GM10266 (cell line): ENCODE measurements around the gene CUL7.

Experiments used
- DNase-seq: peaks from one replicate; pipeline ENCODE4 v3.0.0; 2012; ENCODE audit errors: extremely low spot score
- TF ChIP-seq, protein P1 (sequence below): IDR thresholded peaks from 2 replicates; pipeline ENCODE4 v1.5.1; 2012; ENCODE audit warnings: mild to moderate bottlenecking, low read depth; ENCODE audit not compliant: control insufficient read depth, insufficient read depth; ENCODE audit errors: missing control alignments

CUL7 gene

DNA sequence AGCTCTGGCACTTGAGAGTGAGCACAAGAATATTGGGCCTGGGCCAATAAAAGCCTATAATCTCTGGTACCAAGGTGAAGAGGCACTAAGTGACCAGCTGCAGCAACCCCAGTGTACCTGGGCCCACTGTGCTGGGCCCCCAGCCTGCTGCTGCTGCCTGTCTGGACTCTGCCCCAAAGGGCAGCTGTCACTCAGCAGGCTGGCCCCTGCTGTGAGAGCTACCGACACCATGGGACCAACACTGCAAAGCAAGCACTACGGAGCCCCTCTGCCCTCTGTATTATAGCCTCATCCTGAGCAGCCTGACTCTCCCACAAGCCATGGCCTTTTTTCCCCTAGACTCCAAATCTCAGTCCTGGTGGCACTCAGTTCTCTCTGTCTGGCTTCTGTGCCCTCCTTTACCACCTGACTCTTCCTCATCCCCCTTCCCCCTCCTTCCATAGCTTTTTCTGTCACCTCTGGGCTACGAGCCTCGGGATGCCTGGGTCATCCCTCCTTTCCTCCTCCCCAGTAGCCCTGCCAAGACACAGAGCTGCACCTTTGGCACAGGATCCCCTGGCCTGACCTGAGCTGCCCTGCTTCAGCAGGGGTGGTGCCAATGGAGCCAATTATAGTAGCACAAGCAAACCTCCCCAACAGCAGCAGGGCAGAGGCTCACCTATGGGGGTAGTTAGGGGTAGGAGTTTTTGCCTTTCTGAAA is 18.0 kb downstream of the CUL7 start:
- no peak for DNase-seq
- TF ChIP-seq, protein P1, sequence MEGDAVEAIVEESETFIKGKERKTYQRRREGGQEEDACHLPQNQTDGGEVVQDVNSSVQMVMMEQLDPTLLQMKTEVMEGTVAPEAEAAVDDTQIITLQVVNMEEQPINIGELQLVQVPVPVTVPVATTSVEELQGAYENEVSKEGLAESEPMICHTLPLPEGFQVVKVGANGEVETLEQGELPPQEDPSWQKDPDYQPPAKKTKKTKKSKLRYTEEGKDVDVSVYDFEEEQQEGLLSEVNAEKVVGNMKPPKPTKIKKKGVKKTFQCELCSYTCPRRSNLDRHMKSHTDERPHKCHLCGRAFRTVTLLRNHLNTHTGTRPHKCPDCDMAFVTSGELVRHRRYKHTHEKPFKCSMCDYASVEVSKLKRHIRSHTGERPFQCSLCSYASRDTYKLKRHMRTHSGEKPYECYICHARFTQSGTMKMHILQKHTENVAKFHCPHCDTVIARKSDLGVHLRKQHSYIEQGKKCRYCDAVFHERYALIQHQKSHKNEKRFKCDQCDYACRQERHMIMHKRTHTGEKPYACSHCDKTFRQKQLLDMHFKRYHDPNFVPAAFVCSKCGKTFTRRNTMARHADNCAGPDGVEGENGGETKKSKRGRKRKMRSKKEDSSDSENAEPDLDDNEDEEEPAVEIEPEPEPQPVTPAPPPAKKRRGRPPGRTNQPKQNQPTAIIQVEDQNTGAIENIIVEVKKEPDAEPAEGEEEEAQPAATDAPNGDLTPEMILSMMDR = no peak

GRCh38 chr6:43034190-43034525 is 19.5 kb downstream of the CUL7 start:
- TF ChIP-seq, protein P1 = no peak
- DNase-seq = no peak

DNA sequence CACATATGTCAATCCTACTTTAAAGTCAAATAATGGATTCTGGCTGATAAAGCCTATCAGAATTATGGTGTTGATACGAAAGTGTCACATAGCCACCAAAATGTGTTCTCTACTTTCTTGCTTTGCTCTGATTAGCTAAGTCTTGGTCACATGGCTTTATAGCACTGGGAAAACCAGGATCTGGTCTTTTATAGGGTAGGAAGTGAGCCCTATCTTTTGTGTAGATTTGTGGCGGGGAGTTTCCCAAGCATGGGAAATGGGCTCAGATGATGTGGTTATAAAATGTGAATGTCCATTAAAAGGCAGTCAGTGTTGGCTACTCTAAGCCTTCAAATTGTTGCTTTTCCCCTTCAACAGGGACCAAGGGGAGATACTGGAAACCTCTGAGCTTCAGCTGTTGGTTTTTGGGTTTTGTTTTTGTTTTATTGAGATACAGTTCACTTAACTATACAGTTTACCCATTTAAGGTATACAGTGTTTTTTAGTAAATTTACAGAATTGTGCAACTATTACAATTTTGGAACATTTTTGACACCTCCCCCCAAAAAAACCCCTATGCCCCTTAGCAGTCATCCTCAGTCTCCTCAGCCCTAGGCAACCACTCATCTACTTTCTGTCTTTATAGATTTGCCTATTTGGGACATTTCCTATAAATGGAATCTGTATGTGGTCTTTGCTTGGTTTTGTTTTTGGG is 20.0 kb downstream of the CUL7 start:
- DNase-seq = no peak
- TF ChIP-seq, protein P1 = no peak

DNA sequence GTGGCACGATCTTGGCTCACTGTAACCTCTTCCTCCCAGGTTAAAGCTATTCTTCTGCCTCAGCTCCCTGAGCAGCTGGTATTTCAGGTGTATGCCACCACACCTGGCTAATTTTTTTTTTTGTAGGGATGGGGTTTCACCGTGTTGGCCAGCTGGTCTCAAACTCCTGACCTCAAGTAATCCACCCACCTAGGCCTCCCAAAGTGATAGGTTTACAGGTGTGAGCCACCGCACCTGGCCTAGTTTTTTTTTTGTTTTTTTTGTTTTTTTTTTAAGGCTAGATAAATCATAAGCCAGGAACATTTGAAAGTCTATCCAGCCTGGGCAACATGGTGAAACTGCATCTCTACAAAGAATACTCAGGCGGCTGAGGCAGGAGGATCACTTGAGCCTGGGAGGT is 21.3 kb downstream of the CUL7 start:
- no peak for DNase-seq
- TF ChIP-seq, protein P1 = no peak

- DNase-seq = no peak
- TF ChIP-seq, protein P1 = no peak
Observed at GRCh38 chr6:43029120-43029519, 24.5 kb downstream of the CUL7 start.

GRCh38 chr6:43026365-43026764 is 27.3 kb downstream of the CUL7 start:
- DNase-seq = no peak
- TF ChIP-seq, protein P1 = no peak

DNA sequence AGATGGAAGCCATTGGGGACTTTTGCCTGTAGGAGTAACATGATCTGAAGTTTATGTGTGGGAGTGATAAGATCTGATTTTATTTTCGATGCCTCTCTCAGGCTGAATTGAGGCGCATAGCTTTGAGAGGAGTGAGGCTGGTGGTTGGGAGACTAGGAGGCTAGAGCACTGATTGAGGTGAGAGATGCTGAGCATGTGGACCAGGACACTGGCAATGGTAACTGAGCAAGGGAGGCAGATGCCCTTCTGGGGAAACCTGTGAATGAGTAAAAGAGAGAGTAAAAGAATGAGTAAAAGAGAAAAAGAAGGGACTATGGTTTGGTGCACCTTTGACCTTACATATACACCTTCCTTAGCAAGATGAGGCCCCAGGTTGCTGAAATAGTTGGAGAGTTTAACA is 29.2 kb downstream of the CUL7 start:
- no peak for DNase-seq
- TF ChIP-seq, protein P1 = no peak
